Activated naive CD4-positive, alpha-beta T cell treated with anti-CD3 and anti-CD28 coated beads, Interleukin-2, amount 10 ng/mL, durations not matched to agents 7 days and 5 days (primary cell): ENCODE results near the gene TTLL3.
A peak's percentile ranks its signal among the peaks of the same experiment; 100 is the strongest.

ENCODE experiments used
- CTCF ChIA-PET: fragments of 350-600 bp; sonication (Branson Sonifier 250); formaldehyde crosslinking; loops from one replicate; lab custom pipeline; 2021; ENCODE audit warnings: antibody characterized with exemption; lab: Charles Lee
- DNase-seq: peaks from one replicate; pipeline ENCODE4 v3.0.0-alpha.2; 2020
- H3K27ac Mint-ChIP-seq: one replicate; pipeline ENCODE4 v1.8.0; 2021; ENCODE audit warnings: mild to moderate bottlenecking, moderate library complexity, mixed read lengths
- H3K27me3 Mint-ChIP-seq: one replicate; pipeline ENCODE4 v1.8.0; 2021; ENCODE audit warnings: mild to moderate bottlenecking, mixed read lengths
- H3K36me3 Mint-ChIP-seq: one replicate; pipeline ENCODE4 v1.8.0; 2021; ENCODE audit warnings: mixed read lengths
- H3K4me1 Mint-ChIP-seq: one replicate; pipeline ENCODE4 v1.8.0; 2021; ENCODE audit warnings: mixed read lengths
- H3K4me3 Mint-ChIP-seq: one replicate; pipeline ENCODE4 v1.8.0; 2021; ENCODE audit warnings: mild to moderate bottlenecking, moderate library complexity, mixed read lengths
- H3K9me3 Mint-ChIP-seq: one replicate; pipeline ENCODE4 v1.8.0; 2021; ENCODE audit warnings: mixed read lengths

Gene TTLL3

GRCh38 chr3:9820946-9821345 lies 10.9 kb downstream of the TTLL3 start:
- Mint-ChIP-seq H3K27ac (no peak overlapping the region), H3K36me3 (peaks cover 4% of the 10 kb centered on the region), H3K9me3 (no peaks in the 10 kb centered on the region), H3K27me3 (no peaks in the 10 kb centered on the region), H3K4me1 (no peaks in the 10 kb centered on the region), H3K4me3 (no peak overlapping the region)
- DNase-seq: no peak
- CTCF ChIA-PET: no interaction called here

- no peaks in the 10 kb centered on the region for H3K27me3 Mint-ChIP-seq
- no peak for DNase-seq
- H3K36me3 Mint-ChIP-seq: peaks cover 15% of the 10 kb centered on the region
- CTCF ChIA-PET: interaction anchor here (0.9 kb wide), 1 partner anchor 121 kb away, joined by 3 read pairs; no protein-coding TSS in a partner anchor
- H3K9me3 Mint-ChIP-seq: no peaks in the 10 kb centered on the region
- H3K4me1 Mint-ChIP-seq: no peaks in the 10 kb centered on the region
- H3K27ac Mint-ChIP-seq: no peak overlapping the region
- H3K4me3 Mint-ChIP-seq: no peak overlapping the region
Observed at GRCh38 chr3:9825451-9826040, 15.5 kb downstream of the TTLL3 start.

DNA sequence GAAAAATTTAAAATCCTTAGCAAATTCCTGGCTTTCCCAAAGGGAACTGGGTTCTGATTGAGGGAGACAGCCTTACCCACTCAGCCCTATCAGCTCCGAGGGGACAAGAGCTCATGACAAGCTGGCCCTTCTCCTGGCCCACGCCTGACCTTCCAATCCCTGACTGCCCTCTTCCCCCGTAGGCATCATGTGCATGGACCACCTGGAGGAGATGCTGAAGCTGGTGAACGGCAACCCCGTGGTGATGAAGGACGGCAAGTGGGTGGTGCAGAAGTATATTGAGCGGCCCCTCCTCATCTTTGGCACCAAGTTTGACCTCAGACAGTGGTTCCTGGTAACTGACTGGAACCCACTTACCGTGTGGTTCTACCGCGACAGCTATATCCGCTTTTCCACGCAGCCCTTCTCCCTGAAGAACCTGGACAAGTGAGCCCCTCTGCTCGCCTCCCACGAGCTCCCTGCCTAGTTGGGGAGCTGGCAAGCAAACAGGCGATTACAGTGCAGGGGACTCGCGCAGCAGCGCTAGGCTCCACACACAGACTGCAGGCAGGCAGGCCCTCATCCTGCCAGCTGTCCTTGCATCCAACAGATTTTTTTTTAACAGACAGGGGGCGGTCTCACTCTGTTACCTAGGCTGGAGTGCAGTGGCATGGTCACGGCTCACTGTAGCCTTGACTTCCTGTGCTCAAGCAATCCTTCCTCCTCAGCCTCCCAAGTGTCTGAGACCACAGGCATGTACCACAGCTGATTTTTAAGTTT lies 16.9 kb downstream of the TTLL3 start:
- CTCF ChIA-PET: interaction anchor here (0.7 to 2.8 kb wide), 7 partner anchors 15 to 465 kb away, joined by 3 to 18 read pairs (median 3); partner anchors contain the start of genes CRELD1 and RPUSD3
- no peaks in the 10 kb centered on the region for H3K9me3 Mint-ChIP-seq
- DNase-seq: peak; percentile 46
- H3K36me3 Mint-ChIP-seq: peaks cover 20% of the 10 kb centered on the region
- H3K27ac Mint-ChIP-seq: peak overlapping the region; percentile 55
- no peaks in the 10 kb centered on the region for H3K27me3 Mint-ChIP-seq
- peaks cover 3% of the 10 kb centered on the region for H3K4me1 Mint-ChIP-seq
- no peak overlapping the region for H3K4me3 Mint-ChIP-seq

- no peaks in the 10 kb centered on the region for H3K27me3 Mint-ChIP-seq
- H3K4me1 Mint-ChIP-seq: peaks cover 3% of the 10 kb centered on the region
- no peak overlapping the region for H3K27ac Mint-ChIP-seq
- no peaks in the 10 kb centered on the region for H3K9me3 Mint-ChIP-seq
- DNase-seq: no peak
- peaks cover 23% of the 10 kb centered on the region for H3K36me3 Mint-ChIP-seq
- CTCF ChIA-PET: interaction anchor here (0.9 to 2.8 kb wide), 5 partner anchors 92 to 492 kb away, joined by 3 to 18 read pairs (median 3); partner anchors contain the start of genes CRELD1 and SEC13
- no peak overlapping the region for H3K4me3 Mint-ChIP-seq
Observed at GRCh38 chr3:9828801-9829755, 19.0 kb downstream of the TTLL3 start.

- no peak overlapping the region for H3K27ac Mint-ChIP-seq
- H3K27me3 Mint-ChIP-seq: no peaks in the 10 kb centered on the region
- H3K4me3 Mint-ChIP-seq: no peak overlapping the region
- no peaks in the 10 kb centered on the region for H3K9me3 Mint-ChIP-seq
- H3K36me3 Mint-ChIP-seq: peaks cover 26% of the 10 kb centered on the region
- no peak for DNase-seq
- CTCF ChIA-PET: interaction anchor here (1.9 kb wide), 1 partner anchor 101 kb away, joined by 4 read pairs; the partner anchor contains the start of gene CRELD1
- H3K4me1 Mint-ChIP-seq: peaks cover 3% of the 10 kb centered on the region
Observed at GRCh38 chr3:9831253-9831652, 21.2 kb downstream of the TTLL3 start.

- Mint-ChIP-seq H3K27ac (no peak overlapping the region), H3K27me3 (no peaks in the 10 kb centered on the region), H3K4me3 (no peak overlapping the region), H3K36me3 (peaks cover 20% of the 10 kb centered on the region), H3K4me1 (peaks cover 3% of the 10 kb centered on the region), H3K9me3 (no peaks in the 10 kb centered on the region)
- CTCF ChIA-PET: interaction anchor here (1.1 kb wide), 1 partner anchor 26 kb away, joined by 3 read pairs; no protein-coding TSS in a partner anchor
- DNase-seq: no peak
Observed at GRCh38 chr3:9833078-9833477, 23.0 kb downstream of the TTLL3 start.

DNA sequence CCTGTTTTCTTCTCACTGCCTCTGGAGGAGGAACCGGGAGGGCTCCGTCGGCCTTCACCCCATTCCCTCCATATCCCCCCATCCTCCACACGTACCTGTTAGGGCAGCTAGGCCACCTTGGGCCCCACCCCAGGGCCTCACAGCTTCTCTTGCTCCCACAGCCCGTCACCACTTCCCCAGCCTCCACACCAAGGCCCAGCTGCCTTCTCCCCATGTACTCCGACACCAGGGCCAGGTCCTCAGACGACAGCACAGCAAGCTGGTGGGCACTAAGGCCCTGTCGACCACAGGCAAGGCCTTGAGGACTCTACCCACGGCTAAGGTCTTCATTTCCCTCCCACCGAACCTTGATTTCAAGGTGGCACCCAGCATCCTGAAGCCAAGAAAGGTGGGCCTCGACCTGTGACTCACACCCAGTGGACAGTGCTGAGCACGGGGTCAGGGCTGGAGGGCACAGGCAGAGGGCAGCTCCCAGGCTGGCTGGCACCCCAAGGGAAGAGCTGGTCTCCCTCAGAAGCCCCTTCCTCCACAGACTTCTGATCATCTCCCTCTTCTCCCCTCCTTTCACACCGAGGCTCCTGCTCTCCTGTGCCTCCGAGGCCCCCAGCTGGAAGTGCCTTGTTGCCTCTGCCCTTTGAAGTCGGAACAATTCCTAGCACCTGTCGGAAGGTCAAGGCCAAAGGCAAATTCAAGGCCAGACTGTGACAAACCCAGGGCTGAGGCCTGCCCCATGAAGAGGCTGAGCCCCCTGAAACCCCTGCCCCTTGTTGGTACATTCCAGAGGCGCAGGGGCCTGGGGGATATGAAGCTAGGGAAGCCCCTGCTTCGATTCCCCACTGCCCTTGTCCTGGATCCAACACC lies 24.7 kb downstream of the TTLL3 start:
- peaks cover 23% of the 10 kb centered on the region for H3K36me3 Mint-ChIP-seq
- peaks cover 3% of the 10 kb centered on the region for H3K4me1 Mint-ChIP-seq
- H3K27ac Mint-ChIP-seq: no peak overlapping the region
- CTCF ChIA-PET: interaction anchor here (1.0 kb wide), 1 partner anchor 52 kb away, joined by 3 read pairs; no protein-coding TSS in a partner anchor
- DNase-seq: no peak
- no peaks in the 10 kb centered on the region for H3K9me3 Mint-ChIP-seq
- H3K27me3 Mint-ChIP-seq: no peaks in the 10 kb centered on the region
- no peak overlapping the region for H3K4me3 Mint-ChIP-seq

- Mint-ChIP-seq H3K27me3 (no peaks in the 10 kb centered on the region), H3K9me3 (no peaks in the 10 kb centered on the region), H3K27ac (no peak overlapping the region), H3K4me1 (peaks cover 11% of the 10 kb centered on the region), H3K4me3 (no peak overlapping the region), H3K36me3 (peaks cover 31% of the 10 kb centered on the region)
- DNase-seq: no peak
- CTCF ChIA-PET: no interaction called here
Observed at GRCh38 chr3:9837701-9838582, 27.9 kb downstream of the TTLL3 start.

- Mint-ChIP-seq H3K36me3 (peaks cover 31% of the 10 kb centered on the region), H3K4me1 (peaks cover 19% of the 10 kb centered on the region), H3K27ac (no peak overlapping the region), H3K27me3 (no peaks in the 10 kb centered on the region), H3K9me3 (no peaks in the 10 kb centered on the region), H3K4me3 (no peak overlapping the region)
- CTCF ChIA-PET: no interaction called here
- no peak for DNase-seq
Observed at GRCh38 chr3:9838856-9839255, 28.8 kb downstream of the TTLL3 start.

- H3K27ac Mint-ChIP-seq: no peak overlapping the region
- peaks cover 35% of the 10 kb centered on the region for H3K4me1 Mint-ChIP-seq
- CTCF ChIA-PET: interaction anchor here (1.4 kb wide), 1 partner anchor 13 kb away, joined by 4 read pairs; no protein-coding TSS in a partner anchor
- DNase-seq: no peak
- H3K36me3 Mint-ChIP-seq: peaks cover 28% of the 10 kb centered on the region
- no peak overlapping the region for H3K4me3 Mint-ChIP-seq
- H3K27me3 Mint-ChIP-seq: no peaks in the 10 kb centered on the region
- H3K9me3 Mint-ChIP-seq: no peaks in the 10 kb centered on the region
Observed at GRCh38 chr3:9841015-9841414, 31.0 kb downstream of the TTLL3 start.

DNA sequence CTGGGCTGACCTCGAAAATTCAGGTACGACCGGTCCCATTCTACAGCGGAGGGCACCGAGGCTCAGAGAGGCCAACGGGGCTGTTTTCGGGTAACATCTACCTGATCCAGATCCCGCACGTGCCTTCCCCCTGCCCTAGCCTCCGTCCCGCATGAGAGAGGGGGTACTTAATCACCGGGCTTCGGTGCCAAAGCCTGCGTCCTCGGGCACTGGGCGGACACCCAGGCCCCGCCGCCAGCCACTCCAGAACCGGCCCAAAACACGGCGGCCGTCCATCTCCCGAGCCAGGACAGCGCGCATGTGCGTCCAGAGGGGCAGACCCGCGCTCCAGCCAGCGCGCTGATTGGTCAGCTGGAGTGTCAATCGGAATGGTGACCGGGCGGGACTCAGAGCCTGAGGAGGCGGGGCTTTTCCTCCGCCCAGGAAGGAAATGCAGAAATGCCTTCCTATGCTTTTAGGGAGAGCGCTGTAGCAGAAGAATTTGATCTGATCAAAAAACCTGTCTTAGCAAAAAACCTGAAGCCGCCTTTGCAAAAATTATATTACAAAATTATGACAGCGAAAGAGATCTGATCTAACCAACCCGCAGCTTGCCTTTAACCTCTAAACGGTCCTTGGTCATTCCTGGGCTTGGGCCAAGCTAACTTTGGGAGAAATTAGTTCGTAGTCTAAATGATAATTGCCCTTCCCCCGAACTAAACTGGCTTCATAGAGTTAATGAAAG lies 33.8 kb downstream of the TTLL3 start, which contains the start of gene RPUSD3:
RPUSD3 (minus strand) TSS at position 294 of the 724 bp plus-strand sequence; CDS start at position 276, 18 bp downstream.
- no peaks in the 10 kb centered on the region for H3K9me3 Mint-ChIP-seq
- DNase-seq: peak; percentile 97
- no peaks in the 10 kb centered on the region for H3K27me3 Mint-ChIP-seq
- peaks cover 21% of the 10 kb centered on the region for H3K36me3 Mint-ChIP-seq
- H3K4me1 Mint-ChIP-seq: peaks cover 40% of the 10 kb centered on the region
- CTCF ChIA-PET: interaction anchor here (0.8 to 1.8 kb wide), 4 partner anchors 17 to 102 kb away, joined by 3 to 5 read pairs (median 3); no protein-coding TSS in a partner anchor
- H3K27ac Mint-ChIP-seq: peak within 1 kb of the TSS; percentile 90
- peak within 1 kb of the TSS; percentile 98 for H3K4me3 Mint-ChIP-seq

GRCh38 chr3:9846231-9846630 lies 36.2 kb downstream of the TTLL3 start:
- H3K27ac Mint-ChIP-seq: no peak overlapping the region
- peaks cover 2% of the 10 kb centered on the region for H3K27me3 Mint-ChIP-seq
- H3K4me3 Mint-ChIP-seq: no peak overlapping the region
- DNase-seq: no peak
- H3K9me3 Mint-ChIP-seq: no peaks in the 10 kb centered on the region
- peaks cover 11% of the 10 kb centered on the region for H3K36me3 Mint-ChIP-seq
- H3K4me1 Mint-ChIP-seq: peaks cover 40% of the 10 kb centered on the region
- CTCF ChIA-PET: interaction anchor here (0.7 to 1.8 kb wide), 2 partner anchors 85 to 264 kb away, joined by 3 to 4 read pairs; no protein-coding TSS in a partner anchor
